T follicular helper cell (primary cell): ENCODE results near the gene PRR13.

Experiments
- DNase-seq: peaks from one replicate; pipeline ENCODE4 v3.0.0-alpha.2; 2020; ENCODE audit warnings: low read depth

Gene PRR13

GRCh38 chr12:53492830-53493609 lies 51.5 kb downstream of the PRR13 start:
- peak; percentile 80 for DNase-seq

GRCh38 chr12:53493610-53494391 lies 52.3 kb downstream of the PRR13 start:
- DNase-seq, result no peak
